ENCODE measurements around the gene ERGIC1.
"Not testable (repeated sequence)": the region's sequence is repeated elsewhere in the genome, so short reads cannot be mapped to it uniquely, and the experiment has no call there.

The ERGIC1 gene

GRCh38 chr5:172849606-172850453 is 15.8 kb downstream of the ERGIC1 start:
- no peak for DNase-seq

DNA sequence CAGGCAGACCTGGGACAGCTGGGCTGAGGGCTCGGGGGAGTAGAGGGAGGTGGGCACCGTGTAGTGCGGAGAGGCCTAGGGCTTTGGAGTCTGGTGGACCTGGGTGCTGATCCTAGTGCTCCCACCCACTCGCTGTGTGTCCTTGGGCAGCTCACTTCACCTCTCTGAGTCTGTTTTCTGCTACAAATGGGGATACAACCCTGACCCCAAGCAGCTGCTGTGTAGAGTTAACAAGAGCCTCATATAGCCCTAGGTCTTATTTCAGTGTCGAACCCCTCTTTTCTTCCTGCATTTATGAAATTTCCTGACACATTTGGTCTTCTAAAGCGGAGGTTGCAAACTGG is 16.4 kb downstream of the ERGIC1 start:
- DNase-seq = no peak

DNA sequence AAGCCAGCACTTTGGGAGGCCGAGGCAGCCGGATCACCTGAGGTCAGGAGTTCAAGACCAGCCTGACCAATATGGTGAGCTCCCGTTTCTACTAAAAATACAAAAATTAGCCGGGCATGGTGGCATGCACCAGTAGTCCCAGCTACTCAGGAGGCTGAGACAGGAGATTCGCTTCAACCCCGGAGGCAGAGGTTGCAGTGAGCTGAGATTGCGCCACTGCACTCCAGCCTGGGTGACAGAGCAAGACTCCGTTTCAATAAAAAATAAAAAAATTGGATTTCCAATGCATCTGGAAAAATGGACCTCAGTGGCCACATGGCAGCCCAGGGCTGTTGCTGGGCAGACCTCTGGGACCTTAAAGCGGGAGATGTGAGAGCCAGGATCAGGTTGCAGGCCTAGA is 17.2 kb downstream of the ERGIC1 start:
- not testable (repeated sequence) for DNase-seq

DNA sequence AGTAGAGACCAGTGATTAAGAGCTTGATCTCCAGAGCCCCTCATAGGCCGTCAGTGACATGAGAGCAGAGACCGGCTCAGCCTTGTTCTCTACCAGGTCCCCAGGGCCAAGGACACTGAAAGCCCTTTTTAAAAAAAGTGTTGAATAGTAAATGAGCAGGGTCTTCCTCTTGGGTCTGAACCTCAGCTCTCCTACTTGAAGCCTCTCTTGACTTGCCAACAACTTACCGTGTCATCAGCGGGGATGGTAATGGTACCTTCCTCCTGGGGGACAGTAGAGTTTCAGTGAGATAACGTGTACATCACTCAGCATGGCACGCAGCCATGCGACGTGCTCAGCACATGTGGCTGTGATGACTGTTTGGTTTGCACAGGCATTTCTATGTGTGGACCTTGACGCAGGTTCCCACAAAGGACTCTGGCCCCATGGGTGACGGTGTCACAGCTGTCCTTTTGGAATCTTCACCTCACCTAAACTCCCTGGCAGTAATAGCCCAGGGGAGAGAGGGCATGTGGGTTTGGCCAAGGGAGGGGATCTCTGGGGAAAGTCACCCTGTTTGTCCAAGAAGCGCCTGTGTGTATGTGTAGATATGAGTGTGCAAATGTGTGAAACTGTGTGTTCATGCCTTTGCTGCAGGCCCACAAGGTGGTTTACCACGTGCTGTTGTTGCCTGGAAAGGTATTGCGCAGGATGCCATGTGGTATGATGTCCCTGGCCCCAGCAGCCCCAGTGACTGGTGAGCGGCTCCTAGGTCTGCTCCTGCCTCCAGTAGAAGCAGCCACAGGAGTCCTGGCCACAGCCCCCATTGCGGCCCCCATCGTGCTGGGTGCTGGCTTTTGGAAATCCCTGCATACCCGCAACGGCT is 18.7 kb downstream of the ERGIC1 start:
- no peak for DNase-seq

GRCh38 chr5:172853355-172853975 is 19.4 kb downstream of the ERGIC1 start:
- no peak for DNase-seq

DNA sequence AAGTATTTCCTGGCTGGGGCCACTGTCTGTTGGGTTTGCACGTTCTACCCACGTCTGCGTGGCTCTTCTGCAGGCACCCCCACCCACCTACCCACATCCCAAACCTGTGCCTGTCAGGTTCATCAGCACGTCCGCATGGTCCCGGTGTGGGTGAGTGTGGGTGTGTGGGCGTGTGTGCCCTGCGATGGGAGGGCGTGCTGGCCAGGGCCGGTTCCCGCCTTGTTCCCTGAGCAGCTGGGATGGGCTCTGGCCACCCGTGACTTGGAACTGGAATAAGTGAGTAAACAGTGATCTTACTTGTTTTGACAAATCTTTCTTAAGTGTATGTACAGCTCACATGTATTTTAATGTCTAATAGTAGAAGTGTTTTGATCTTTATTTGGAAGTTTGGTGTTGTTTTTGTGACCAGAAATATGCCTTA is 20.4 kb downstream of the ERGIC1 start:
- no peak for DNase-seq

GRCh38 chr5:172854971-172855370 is 20.9 kb downstream of the ERGIC1 start:
- no peak for DNase-seq

DNA sequence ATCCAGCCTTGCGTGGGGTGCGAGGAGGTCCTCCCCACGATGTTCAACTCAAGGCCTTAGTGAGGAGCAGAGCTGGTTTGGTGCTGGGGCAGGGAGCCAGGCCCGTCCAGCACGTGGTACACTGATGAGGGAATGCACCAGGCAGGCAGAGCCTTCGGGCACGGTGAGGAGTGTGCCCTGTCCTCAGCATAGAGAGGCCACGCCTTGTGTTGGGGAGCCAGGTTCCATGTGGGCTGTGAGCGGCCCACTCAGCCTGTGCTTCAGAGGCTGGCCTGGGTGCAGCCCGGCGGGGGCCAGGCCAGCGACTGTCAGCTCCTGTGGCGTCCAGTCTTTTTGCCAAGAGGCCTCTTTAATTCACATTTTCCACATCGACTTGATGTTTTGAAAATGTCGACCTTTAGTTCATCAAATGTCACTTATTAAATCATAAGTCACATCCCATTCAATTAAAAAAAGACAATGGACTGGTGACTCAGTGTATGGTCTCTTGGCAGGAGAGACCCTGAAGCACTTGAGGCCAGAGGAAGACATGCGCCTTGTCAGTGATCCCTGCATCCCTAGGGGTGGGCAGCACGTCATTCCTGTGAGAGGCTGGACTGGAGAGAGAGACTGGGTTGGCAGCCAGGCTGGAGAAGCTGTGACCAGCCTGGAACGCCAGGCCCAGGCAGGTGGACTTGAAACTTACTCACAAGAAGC is 21.7 kb downstream of the ERGIC1 start:
- no peak for DNase-seq

GRCh38 chr5:172856336-172856735 is 22.3 kb downstream of the ERGIC1 start:
- no peak for DNase-seq

GRCh38 chr5:172857982-172858381 is 23.9 kb downstream of the ERGIC1 start:
- no peak for DNase-seq

GRCh38 chr5:172858511-172858989 is 24.5 kb downstream of the ERGIC1 start:
- DNase-seq = no peak

DNA sequence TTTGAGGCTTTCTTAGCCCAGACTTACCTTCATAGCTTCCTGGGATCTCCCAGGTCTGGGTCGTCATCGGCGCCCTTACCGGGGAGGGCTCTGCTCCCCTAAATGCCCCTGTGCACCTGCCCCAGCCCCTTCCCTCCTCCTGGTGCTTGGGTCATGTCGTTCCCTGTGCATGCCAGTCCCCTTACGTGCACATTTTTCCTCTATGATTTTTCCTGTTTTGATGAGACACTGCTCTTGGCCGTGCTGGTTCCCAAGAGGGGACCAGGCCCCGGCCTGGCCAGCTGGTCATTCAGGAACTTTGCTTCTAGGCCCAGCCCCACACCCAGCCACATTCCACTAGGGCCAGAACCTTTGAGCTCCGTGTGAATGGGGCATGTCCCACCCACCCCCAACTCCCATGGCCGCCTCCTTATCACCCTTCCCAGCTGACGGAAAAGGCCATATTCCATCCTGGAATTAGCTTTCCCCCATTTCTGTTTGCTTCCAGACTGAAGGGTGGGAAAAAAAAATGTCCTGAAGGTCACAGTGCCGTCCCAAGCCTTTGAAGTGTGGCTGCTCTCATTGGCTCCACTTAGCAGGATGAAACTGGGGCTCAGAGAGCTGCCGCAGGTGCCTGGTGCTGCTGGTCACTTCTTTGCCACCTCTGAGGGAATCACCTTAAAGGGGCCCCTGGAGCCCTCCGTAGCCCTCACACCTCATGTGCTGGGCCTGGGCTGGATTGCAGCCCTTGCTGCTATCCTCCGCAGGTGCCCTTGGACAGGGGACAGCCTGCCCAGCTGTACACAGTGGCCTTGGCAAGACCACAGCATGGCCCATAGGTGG is 25.1 kb downstream of the ERGIC1 start:
- no peak for DNase-seq

GRCh38 chr5:172859966-172860365 is 25.9 kb downstream of the ERGIC1 start:
- DNase-seq = no peak

DNA sequence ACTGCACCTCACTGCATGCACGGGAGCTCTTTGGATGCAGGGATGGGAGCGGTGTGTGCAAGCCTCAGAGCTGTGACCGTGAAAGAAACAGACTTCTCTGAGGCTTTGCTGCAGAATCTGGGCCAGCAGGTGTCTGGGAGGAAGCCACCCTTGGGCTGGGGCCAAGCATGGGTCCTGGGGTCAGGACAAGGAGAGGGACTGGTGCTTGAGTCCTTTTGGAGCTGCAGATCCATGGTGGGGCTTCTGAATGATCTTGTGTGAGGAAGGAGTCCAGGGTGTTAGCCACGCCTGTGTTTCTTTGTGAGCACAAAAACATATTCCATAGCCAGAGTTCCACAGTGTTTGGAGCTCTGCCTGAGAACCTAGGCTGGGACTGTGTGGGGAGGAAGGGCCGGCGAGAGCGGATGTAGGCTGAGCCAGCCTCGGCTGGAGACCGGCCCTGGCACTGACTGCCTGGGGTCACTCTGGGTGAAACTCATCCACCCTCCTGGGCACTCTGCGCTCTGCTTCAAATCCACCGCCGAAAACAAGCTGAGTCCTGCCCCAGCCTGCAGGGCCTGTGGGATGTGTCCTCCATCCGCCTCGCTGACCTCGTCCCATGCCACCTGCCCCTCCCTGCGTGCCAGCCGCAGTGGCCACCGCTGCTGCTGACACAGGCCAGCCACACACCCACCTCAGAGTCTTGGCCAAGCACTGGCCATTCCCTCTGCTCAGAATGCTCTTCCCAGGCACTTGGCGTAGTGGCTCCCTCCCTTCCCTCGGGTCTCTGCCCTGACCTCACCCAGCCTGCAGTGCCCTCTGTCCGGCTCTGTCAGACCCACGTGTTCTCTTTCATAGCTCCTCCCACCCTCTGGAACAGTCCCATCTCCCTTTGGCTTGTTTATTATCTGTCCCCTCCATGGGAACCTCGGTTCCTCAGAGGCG is 26.7 kb downstream of the ERGIC1 start:
- no peak for DNase-seq

GRCh38 chr5:172861461-172861860 is 27.4 kb downstream of the ERGIC1 start:
- DNase-seq = no peak

GRCh38 chr5:172862165-172862801 is 28.2 kb downstream of the ERGIC1 start:
- DNase-seq = no peak

DNA sequence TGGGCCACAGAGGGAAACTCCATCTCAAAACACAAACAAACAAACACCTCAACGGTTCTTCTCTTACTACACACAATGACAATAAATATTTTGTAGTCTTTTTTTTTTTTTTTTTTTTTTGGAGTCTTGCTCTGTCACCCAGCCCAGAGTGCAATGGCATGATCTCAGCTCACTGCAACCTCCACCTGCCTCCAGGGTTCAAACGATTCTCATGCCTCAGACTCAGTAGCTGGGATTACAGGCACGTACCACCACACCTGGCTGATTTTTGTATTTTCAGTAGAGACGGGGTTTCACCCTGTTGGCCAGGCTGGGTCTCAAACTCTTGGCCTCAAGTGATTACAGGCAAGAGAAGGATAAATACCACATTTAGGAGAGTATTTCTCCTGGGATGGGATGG is 30.1 kb downstream of the ERGIC1 start:
- not testable (repeated sequence) for DNase-seq

GRCh38 chr5:172864747-172865146 is 30.7 kb downstream of the ERGIC1 start:
- DNase-seq = no peak

- no peak for DNase-seq
Observed at GRCh38 chr5:172866378-172866777, 32.3 kb downstream of the ERGIC1 start.

Data from stimulated activated CD4-positive, alpha-beta T cell treated with anti-CD3 and anti-CD28 coated beads, Interleukin-4, amount 100 ng/mL, for 1 hour (primary cell).